Measurements from ENCODE around the gene MVB12A. TPM values are rescaled to one million over a fixed set of nuclear protein-coding genes. Genes with fewer than 3 reads are reported as not detected.
A peak's percentile ranks its signal among the peaks of the same experiment; 100 is the strongest.

MVB12A gene
- total RNA-seq, 3 donors from 2014 or later (not counting 1 experiment from before 2014, with no cell fraction given), result 28.4 to 30.1 (median 29.4) TPM

DNA sequence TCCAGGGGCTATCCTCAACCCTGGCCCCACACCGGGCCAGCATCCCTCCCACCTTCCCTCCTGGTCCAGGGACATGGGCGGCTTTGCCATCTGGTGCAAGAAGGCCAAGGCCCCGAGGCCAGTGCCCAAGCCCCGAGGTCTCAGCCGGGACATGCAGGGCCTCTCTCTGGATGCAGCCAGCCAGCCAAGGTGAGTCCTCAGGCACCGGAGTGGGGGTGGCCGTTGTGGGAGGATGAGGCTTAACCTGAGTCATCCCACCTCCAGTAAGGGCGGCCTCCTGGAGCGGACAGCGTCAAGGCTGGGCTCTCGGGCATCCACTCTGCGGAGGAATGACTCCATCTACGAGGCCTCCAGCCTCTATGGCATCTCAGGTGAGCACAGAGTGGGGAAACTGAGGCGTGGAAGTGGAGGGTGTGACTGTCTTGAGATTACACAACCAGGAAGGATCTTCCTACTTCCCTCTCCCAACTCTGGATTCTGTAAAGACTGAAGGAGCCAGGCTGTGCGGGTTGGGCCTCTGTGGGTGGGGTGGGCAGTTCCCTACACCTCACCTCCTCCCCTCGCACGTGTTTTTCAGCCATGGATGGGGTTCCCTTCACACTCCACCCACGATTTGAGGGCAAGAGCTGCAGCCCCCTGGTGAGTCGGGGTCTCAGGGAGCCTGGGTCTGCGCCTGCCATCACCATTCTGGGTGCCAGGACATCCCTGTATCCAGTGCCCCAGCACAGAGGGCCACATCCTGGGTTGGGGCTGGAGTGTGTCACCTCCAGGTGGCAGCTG, 3.8 kb downstream of the MVB12A start:
- Mint-ChIP-seq H3K36me3 (no peaks in the 10 kb centered on the region), H3K27me3 (ENCODE audit: low read depth in 2 of 2) (no peaks in the 10 kb centered on the region), H3K4me3 (no peak overlapping the region), H3K4me1 (peaks cover 8 to 26% of the 10 kb centered on the region in 2 donors), H3K9me3 (no peaks in the 10 kb centered on the region), H3K27ac (no peak overlapping the region)
- DNase-seq (no peak), ATAC-seq (no peak)
- no peak overlapping the region for H3K4me3 ChIP-seq (ENCODE audit: low read length)
- no peaks in the 10 kb centered on the region for H3K9me3 ChIP-seq (ENCODE audit: control insufficient read depth, insufficient read depth, low read length)
- TF ChIP-seq, protein P1, sequence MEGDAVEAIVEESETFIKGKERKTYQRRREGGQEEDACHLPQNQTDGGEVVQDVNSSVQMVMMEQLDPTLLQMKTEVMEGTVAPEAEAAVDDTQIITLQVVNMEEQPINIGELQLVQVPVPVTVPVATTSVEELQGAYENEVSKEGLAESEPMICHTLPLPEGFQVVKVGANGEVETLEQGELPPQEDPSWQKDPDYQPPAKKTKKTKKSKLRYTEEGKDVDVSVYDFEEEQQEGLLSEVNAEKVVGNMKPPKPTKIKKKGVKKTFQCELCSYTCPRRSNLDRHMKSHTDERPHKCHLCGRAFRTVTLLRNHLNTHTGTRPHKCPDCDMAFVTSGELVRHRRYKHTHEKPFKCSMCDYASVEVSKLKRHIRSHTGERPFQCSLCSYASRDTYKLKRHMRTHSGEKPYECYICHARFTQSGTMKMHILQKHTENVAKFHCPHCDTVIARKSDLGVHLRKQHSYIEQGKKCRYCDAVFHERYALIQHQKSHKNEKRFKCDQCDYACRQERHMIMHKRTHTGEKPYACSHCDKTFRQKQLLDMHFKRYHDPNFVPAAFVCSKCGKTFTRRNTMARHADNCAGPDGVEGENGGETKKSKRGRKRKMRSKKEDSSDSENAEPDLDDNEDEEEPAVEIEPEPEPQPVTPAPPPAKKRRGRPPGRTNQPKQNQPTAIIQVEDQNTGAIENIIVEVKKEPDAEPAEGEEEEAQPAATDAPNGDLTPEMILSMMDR (IDR thresholded peaks at IDR 0.05), result no peak
- no peak overlapping the region for H3K27ac ChIP-seq (ENCODE audit: low read length)
- H3K36me3 ChIP-seq (ENCODE audit: control insufficient read depth, insufficient read depth, low read length), result no peaks in the 10 kb centered on the region
- no peaks in the 10 kb centered on the region for H3K27me3 ChIP-seq (ENCODE audit: control insufficient read depth, insufficient read depth, low read length)
- intact Hi-C loops (cut with micrococcal nuclease), result no loop called here
- peaks cover 20% of the 10 kb centered on the region for H3K4me1 ChIP-seq (ENCODE audit: control insufficient read depth, insufficient read depth, low read length)
- WGBS (ENCODE audit: insufficient coverage), result 96% methylated on average over 17 of the region's 20 CpGs

DNA sequence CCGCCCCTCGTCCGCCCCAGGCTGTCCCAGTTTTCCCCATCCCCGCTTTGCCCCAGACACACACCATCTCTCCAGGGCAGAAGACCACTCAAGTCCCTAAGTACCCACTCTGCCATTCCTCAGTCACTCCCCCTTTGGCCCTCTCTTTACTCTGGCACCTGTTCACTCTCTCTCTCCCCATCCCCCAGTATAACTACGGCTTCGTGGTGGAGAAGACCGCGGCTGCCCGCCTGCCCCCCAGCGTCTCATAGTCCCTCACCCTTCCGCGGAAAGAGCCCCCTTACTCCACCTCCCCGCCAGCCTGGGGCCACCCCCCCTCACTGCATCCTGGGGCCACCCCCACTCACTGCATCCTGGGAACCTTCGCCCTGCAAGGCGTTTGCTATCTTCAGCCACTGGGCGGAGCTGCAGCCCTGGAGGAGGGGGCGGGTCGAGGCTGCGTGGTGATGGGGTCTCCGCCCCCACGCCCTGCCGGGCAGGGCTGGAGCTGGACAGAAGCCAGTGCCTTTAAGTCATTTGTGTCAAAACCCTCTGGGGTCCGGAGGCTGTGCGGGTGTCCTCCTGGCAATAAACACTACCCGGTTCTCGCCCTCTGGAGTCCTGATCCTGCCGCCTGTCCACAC, 5.0 kb downstream of the MVB12A start:
- WGBS (ENCODE audit: insufficient coverage), result 30% methylated on average over 27 of the region's 27 CpGs
- no peak overlapping the region for H3K4me3 Mint-ChIP-seq
- Histone ChIP-seq H3K36me3 (ENCODE audit: control insufficient read depth, insufficient read depth, low read length) (no peaks in the 10 kb centered on the region), H3K4me1 (ENCODE audit: control insufficient read depth, insufficient read depth, low read length) (peaks cover 13% of the 10 kb centered on the region), H3K27ac (ENCODE audit: low read length) (no peak overlapping the region), H3K4me3 (ENCODE audit: low read length) (no peak overlapping the region), H3K9me3 (ENCODE audit: control insufficient read depth, insufficient read depth, low read length) (no peaks in the 10 kb centered on the region), H3K27me3 (ENCODE audit: control insufficient read depth, insufficient read depth, low read length) (no peaks in the 10 kb centered on the region)
- ATAC-seq (peak; percentile 41 to 70 (median 48)), DNase-seq (peak in 1 of 2 donors; percentile 45)
- no peaks in the 10 kb centered on the region for H3K9me3 Mint-ChIP-seq
- peaks cover 0 to 19% of the 10 kb centered on the region in 2 donors for H3K4me1 Mint-ChIP-seq
- peak overlapping the region in 1 of 2 donors; percentile 61 for H3K27ac Mint-ChIP-seq
- intact Hi-C loops (cut with micrococcal nuclease), result no loop called here
- no peaks in the 10 kb centered on the region for H3K27me3 Mint-ChIP-seq (ENCODE audit: low read depth in 2 of 2)
- TF ChIP-seq, protein P1 (IDR thresholded peaks at IDR 0.05), result no peak
- no peaks in the 10 kb centered on the region for H3K36me3 Mint-ChIP-seq

DNA sequence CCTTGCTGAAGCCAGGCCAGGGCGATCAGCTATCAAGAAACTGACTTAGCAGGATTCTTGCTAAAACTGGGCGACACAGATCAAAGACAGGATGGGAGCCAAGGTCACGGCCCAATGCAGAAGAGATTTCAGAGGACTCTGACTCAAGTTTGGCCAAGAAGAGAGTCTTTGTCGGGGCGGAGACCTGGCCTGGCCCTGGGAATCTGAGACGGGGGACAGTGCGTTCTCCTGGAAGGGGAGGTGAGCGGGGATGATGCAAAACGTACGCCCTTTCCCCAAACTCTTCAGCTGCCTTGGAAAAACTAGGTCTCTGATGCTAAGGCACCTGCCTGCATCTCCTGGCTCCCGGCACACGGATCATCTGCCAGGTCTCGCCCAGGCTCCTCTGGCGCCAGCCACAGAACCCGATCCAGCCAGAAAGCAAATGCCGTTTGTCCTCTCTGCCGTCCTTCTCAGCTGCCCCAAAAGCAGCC, 9.8 kb downstream of the MVB12A start:
- no peak for DNase-seq
- Histone ChIP-seq H3K9me3 (ENCODE audit: control insufficient read depth, insufficient read depth, low read length) (no peaks in the 10 kb centered on the region), H3K27me3 (ENCODE audit: control insufficient read depth, insufficient read depth, low read length) (no peaks in the 10 kb centered on the region), H3K27ac (ENCODE audit: low read length) (no peak overlapping the region), H3K4me3 (ENCODE audit: low read length) (no peak overlapping the region), H3K4me1 (ENCODE audit: control insufficient read depth, insufficient read depth, low read length) (peaks cover 3% of the 10 kb centered on the region), H3K36me3 (ENCODE audit: control insufficient read depth, insufficient read depth, low read length) (no peaks in the 10 kb centered on the region)
- H3K9me3 Mint-ChIP-seq, result no peaks in the 10 kb centered on the region
- no peaks in the 10 kb centered on the region for H3K27me3 Mint-ChIP-seq (ENCODE audit: low read depth in 2 of 2)
- 94% methylated on average over 17 of the region's 17 CpGs for WGBS (ENCODE audit: insufficient coverage)
- no peak for ATAC-seq
- no peak overlapping the region for H3K27ac Mint-ChIP-seq
- TF ChIP-seq, protein P1 (IDR thresholded peaks at IDR 0.05), result no peak
- intact Hi-C loops (cut with micrococcal nuclease), result no loop called here
- H3K36me3 Mint-ChIP-seq, result no peaks in the 10 kb centered on the region
- no peak overlapping the region for H3K4me3 Mint-ChIP-seq
- peaks cover 0 to 6% of the 10 kb centered on the region in 2 donors for H3K4me1 Mint-ChIP-seq
